ENCODE measurements around the gene VENTX.

The VENTX gene

DNA sequence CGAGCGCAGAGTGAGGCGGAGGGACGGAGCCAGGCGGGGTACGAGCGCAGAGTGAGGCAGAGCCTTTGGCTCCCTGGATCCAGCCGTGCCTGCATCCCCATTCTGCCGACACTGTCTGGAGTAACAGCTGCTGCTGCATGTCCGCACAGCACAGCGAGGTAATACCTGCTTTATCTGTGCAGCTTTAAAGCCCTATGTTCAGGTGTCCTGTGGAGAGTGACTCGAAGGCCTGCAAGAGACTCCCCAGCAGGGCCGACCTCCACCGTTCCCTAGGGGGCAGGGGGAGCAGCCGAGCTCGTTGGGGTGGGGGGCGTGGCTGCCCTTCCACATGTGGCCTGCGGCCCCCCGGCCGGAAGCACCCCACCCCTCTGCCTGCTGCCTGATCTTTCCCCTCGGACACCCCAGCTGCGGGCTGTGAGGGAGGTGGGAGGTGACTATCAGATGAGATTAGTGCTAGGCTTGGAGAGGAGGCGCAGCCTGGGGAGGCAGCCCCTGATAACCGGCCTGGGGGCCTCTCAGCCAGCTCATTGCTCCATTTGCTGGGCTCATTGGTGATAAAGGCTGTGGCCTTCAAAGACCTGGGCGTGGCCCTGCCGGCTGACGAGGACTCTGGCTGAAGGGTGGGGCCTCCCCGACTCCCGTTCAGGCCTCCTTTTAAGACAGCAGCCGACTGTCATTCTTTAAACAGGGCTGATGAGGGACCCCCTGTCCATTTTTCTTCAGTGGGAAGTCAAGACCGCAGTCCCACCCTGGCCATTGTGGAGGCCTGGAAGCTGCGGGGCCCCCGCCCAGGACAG lies 8.0 kb downstream of the VENTX start:
- Histone ChIP-seq H3K27me3 (ENCODE audit: control insufficient read depth, insufficient read depth, low read length) (no peaks in the 10 kb centered on the region), H3K9ac (ENCODE audit: low read depth, low read length) (no peak overlapping the region), H3K4me3 (ENCODE audit: low read depth, low read length) (no peak overlapping the region)

DNA sequence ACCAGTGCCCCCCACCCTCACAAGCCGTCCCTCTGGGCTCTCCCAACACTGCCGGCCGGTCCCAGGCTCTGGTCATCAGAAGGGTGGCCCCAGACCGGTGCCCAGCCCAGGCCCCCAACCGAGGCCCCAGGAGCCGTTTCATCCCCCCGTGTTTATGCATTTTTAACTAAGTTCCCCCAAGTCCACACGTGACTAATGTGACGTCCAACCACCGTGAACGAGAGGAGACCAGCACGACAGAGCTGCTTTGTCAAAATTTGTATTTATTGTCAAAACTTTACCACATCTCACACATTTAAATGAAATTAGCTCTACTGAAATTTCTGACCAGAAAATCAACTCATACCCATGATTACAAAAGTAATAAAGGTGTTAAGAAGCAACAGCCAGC lies 8.6 kb downstream of the VENTX start:
- Histone ChIP-seq H3K4me3 (ENCODE audit: low read depth, low read length) (no peak overlapping the region), H3K9me3 (ENCODE audit: control insufficient read depth, insufficient read depth, low read length) (no peaks in the 10 kb centered on the region), H3K4me1 (ENCODE audit: control insufficient read depth, insufficient read depth, low read length) (peaks cover 4% of the 10 kb centered on the region), H3K9ac (ENCODE audit: low read depth, low read length) (no peak overlapping the region), H3K36me3 (ENCODE audit: control insufficient read depth, insufficient read depth, low read length) (no peaks in the 10 kb centered on the region), H3K27me3 (ENCODE audit: control insufficient read depth, insufficient read depth, low read length) (no peaks in the 10 kb centered on the region)

More for the DNA sequence above, 8.0 kb downstream of the VENTX start:
- H3K36me3 ChIP-seq (ENCODE audit: control insufficient read depth, insufficient read depth, low read length), result no peaks in the 10 kb centered on the region
- H3K4me1 ChIP-seq (ENCODE audit: control insufficient read depth, insufficient read depth, low read length), result peaks cover 4% of the 10 kb centered on the region
- no peaks in the 10 kb centered on the region for H3K9me3 ChIP-seq (ENCODE audit: control insufficient read depth, insufficient read depth, low read length)

DNA sequence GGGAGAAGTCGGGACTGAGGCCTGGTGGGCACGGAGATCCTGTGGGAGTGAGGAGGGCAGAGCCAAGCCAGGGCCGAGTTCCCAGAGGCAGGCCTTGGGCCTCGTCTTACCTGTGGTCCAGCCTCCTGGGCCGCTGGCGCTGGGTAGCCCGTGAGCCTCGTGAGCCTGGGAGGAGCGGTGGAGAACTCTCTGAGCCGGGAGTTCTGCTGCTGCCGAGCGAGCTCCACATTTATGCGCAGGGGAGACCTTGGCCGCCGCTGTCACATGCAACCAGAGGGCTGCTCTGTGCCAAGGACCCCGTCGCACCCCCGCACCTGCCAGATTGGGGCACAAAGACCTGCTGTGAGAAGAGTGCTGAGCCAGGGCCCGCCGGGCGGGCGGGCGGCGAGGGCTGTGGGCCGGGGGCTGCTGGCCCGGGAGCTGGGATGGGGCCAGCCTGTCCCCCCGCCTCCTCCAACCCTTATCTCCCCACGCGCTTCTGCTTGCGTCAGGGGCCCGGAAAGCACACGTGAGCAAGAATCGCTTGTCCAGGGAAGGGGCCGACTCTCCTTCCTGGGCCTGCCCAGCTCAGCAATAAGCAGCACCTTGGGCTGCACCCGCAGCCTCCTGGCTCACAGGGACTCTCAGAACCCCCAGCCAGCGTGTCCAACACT lies 10.2 kb downstream of the VENTX start:
- no peaks in the 10 kb centered on the region for H3K36me3 ChIP-seq (ENCODE audit: control insufficient read depth, insufficient read depth, low read length)
- no peaks in the 10 kb centered on the region for H3K9me3 ChIP-seq (ENCODE audit: control insufficient read depth, insufficient read depth, low read length)
- no peak overlapping the region for H3K4me3 ChIP-seq (ENCODE audit: low read depth, low read length)
- peaks cover 4% of the 10 kb centered on the region for H3K4me1 ChIP-seq (ENCODE audit: control insufficient read depth, insufficient read depth, low read length)
- no peaks in the 10 kb centered on the region for H3K27me3 ChIP-seq (ENCODE audit: control insufficient read depth, insufficient read depth, low read length)
- H3K9ac ChIP-seq (ENCODE audit: low read depth, low read length), result no peak overlapping the region

DNA sequence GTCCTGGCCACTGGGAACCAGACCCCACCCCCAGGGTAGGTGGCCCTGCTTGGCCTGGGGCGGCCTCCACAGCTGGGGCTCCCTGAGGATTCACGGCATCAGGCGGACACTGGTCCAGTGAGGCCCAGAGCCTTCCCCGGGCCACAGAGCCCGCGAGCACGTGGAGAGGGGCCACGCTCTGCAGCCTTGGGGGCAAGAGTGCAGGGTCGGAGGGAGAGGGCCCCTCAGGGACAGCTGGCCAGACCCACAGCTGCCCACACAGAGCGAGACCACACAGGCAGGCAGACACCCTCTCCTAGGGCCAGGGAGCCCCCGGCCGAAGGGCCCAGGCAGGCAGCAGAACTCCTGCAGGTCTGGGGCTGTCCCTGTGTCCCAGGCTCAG lies 10.7 kb downstream of the VENTX start:
- H3K9me3 ChIP-seq (ENCODE audit: control insufficient read depth, insufficient read depth, low read length), result no peaks in the 10 kb centered on the region
- H3K36me3 ChIP-seq (ENCODE audit: control insufficient read depth, insufficient read depth, low read length), result no peaks in the 10 kb centered on the region
- H3K9ac ChIP-seq (ENCODE audit: low read depth, low read length), result no peak overlapping the region
- H3K27me3 ChIP-seq (ENCODE audit: control insufficient read depth, insufficient read depth, low read length), result no peaks in the 10 kb centered on the region
- H3K4me1 ChIP-seq (ENCODE audit: control insufficient read depth, insufficient read depth, low read length), result peaks cover 4% of the 10 kb centered on the region
- no peak overlapping the region for H3K4me3 ChIP-seq (ENCODE audit: low read depth, low read length)

DNA sequence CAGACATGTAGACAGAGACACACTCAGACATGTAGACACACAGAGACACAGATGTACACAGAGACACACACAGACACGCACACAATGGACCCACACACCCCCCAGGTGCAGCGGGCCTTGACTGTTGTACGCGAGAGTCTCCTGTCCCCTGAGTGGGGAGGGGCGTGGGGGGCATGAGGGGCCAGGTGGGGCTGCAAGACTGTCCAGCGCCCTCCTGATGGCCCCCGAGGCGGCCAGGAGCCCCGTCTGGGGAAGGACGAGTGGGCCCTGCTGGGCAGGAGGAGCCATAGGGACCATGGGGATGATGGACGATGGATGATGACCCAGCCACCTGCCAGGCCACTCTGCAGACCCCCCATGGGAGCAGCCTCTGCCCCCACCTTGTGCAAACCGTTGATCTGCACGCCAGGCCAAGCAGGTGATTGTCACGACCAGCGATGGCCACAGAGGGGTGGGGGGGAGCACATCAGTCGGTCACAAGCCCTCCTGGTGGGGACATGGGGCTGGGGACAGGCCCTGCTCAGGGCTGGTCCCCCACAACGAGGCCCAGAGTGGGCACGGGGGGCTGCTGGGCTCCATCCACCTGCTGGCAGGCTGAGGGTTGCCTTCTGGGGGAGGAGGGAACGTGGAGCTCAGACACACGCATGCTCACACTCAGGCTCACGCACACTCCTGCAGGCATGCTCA lies 11.6 kb downstream of the VENTX start:
- no peak overlapping the region for H3K9ac ChIP-seq (ENCODE audit: low read depth, low read length)
- no peaks in the 10 kb centered on the region for H3K9me3 ChIP-seq (ENCODE audit: control insufficient read depth, insufficient read depth, low read length)
- H3K4me1 ChIP-seq (ENCODE audit: control insufficient read depth, insufficient read depth, low read length), result peaks cover 4% of the 10 kb centered on the region
- no peaks in the 10 kb centered on the region for H3K27me3 ChIP-seq (ENCODE audit: control insufficient read depth, insufficient read depth, low read length)
- no peaks in the 10 kb centered on the region for H3K36me3 ChIP-seq (ENCODE audit: control insufficient read depth, insufficient read depth, low read length)
- no peak overlapping the region for H3K4me3 ChIP-seq (ENCODE audit: low read depth, low read length)

DNA sequence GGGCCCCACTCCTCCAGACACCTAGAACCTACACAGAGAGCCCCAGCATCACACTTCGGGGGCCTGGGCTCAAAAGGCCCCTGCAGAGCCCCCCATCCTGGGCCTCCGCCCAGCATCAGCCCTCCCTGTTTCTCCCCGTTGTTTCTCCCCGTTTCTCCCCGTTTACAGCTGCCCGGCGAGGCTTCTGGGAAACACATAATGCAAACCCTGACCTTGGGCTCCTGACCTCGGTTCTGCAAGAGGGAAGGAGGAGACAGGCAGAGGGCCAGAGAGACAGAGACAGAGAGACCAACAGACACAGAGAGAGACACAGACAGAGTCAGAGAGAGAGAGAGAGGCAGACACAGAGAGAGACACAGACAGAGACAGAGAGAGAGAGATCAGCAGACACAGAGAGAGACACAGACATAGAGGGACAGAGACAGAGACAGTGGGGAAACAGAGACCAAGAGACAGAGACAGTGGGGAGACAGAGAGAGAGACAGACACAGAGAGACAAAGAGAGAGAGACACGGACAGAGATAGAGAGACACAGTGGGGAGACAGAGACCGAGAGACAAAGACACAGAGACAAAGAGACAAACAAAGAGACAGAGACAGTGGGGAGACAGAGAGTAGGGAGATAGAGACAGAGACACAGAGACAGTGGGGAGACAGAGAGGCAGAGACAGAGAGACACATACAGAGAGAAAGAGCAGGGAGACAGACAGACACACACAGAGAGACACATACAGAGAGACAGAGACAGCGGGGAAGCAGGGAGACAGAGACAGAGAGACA lies 12.5 kb downstream of the VENTX start:
- H3K4me1 ChIP-seq (ENCODE audit: control insufficient read depth, insufficient read depth, low read length), result peaks cover 4% of the 10 kb centered on the region
- no peak overlapping the region for H3K4me3 ChIP-seq (ENCODE audit: low read depth, low read length)
- H3K9ac ChIP-seq (ENCODE audit: low read depth, low read length), result no peak overlapping the region
- H3K9me3 ChIP-seq (ENCODE audit: control insufficient read depth, insufficient read depth, low read length), result no peaks in the 10 kb centered on the region
- H3K36me3 ChIP-seq (ENCODE audit: control insufficient read depth, insufficient read depth, low read length), result no peaks in the 10 kb centered on the region
- no peaks in the 10 kb centered on the region for H3K27me3 ChIP-seq (ENCODE audit: control insufficient read depth, insufficient read depth, low read length)

DNA sequence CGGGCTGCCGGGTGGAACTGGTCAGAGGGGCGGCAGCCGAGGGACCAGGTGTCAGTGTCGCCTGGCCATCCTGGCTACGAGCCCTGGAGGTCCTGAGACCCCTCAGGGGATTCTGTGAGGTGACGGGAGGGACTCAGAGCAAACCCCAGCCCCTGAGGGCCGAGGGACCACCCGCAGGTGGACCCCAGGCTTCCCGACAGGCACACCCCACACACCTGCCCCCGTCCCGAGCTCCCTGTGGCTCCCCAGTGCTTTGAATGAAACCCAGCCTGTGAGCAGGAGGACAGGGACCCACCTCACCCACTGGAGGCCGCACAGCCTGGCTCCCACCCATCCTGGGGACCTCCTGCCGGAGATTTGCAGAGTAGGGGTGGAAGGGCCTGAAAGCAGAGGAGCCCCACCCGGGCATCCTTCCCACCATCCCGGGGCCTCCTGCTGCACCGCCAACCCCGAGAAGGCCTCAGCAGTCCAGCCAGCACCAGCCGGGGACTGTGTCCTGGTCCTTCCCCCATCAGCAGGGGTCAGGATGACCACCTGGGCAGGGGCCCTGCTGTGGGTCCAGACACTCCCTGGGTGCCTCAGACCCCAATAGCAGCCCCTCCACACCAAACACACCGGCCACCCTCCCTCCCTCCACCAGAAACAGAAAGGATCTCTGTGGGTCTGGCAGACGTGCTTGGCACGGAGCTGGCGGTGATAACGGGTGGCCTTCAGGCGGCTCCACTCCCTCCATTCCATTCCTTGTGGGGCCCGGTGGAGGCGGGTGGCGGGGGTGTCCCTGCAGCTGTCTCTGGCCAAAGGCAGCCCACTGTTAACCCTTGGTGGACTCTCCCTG lies 13.9 kb downstream of the VENTX start:
- Histone ChIP-seq H3K4me3 (ENCODE audit: low read depth, low read length) (no peak overlapping the region), H3K27me3 (ENCODE audit: control insufficient read depth, insufficient read depth, low read length) (no peaks in the 10 kb centered on the region), H3K9me3 (ENCODE audit: control insufficient read depth, insufficient read depth, low read length) (no peaks in the 10 kb centered on the region), H3K4me1 (ENCODE audit: control insufficient read depth, insufficient read depth, low read length) (peaks cover 4% of the 10 kb centered on the region), H3K9ac (ENCODE audit: low read depth, low read length) (no peak overlapping the region), H3K36me3 (ENCODE audit: control insufficient read depth, insufficient read depth, low read length) (no peaks in the 10 kb centered on the region)

DNA sequence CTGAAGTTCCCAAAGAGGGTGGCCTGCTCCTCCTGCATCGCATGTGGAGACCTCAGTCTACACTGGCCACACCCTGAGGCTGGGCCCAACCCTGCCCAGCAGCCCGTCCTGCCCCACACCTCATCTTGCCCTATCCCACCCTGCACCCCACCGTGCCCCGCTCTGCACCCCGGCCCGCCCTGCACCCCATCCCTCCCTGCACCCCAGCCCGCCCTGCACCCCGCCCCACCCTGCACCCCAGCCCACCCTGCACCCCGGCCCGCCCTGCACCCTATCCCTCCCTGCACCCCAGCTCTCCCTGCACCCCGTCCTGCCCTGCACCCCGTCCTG lies 14.5 kb downstream of the VENTX start:
- H3K27me3 ChIP-seq (ENCODE audit: control insufficient read depth, insufficient read depth, low read length), result no peaks in the 10 kb centered on the region
- H3K9me3 ChIP-seq (ENCODE audit: control insufficient read depth, insufficient read depth, low read length), result no peaks in the 10 kb centered on the region
- H3K36me3 ChIP-seq (ENCODE audit: control insufficient read depth, insufficient read depth, low read length), result no peaks in the 10 kb centered on the region
- H3K9ac ChIP-seq (ENCODE audit: low read depth, low read length), result no peak overlapping the region
- no peak overlapping the region for H3K4me3 ChIP-seq (ENCODE audit: low read depth, low read length)
- peaks cover 5% of the 10 kb centered on the region for H3K4me1 ChIP-seq (ENCODE audit: control insufficient read depth, insufficient read depth, low read length)

DNA sequence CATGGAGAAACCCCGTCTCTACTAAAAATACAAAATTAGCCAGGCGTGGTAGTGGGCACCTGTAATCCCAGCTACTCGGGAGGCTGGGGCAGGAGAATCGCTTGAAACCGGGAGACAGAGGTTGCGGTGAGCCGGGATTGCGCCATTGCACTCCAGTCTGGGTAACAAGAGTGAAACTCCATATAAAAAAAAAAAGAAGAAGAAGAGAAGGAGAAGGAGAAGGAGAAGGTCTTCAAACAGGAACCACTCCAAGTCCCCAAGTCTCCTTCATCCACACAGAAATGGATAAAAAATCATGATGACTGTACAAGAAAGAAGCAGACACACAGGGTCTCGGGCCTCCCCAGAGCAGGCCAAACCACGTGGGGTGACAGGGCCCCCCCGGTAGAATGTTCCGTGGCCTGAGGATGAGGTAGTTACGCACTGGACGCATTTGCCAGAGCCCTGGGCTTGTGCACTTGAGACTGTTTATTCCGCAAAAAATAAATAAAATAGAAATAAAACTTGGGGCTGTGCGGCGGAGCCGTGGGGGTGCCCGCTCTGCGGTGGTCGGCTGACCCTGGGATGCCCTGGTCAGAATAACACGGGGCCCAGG lies 15.8 kb downstream of the VENTX start:
- Histone ChIP-seq H3K4me3 (ENCODE audit: low read depth, low read length) (no peak overlapping the region), H3K9ac (ENCODE audit: low read depth, low read length) (no peak overlapping the region), H3K27me3 (ENCODE audit: control insufficient read depth, insufficient read depth, low read length) (no peaks in the 10 kb centered on the region), H3K9me3 (ENCODE audit: control insufficient read depth, insufficient read depth, low read length) (no peaks in the 10 kb centered on the region), H3K36me3 (ENCODE audit: control insufficient read depth, insufficient read depth, low read length) (no peaks in the 10 kb centered on the region), H3K4me1 (ENCODE audit: control insufficient read depth, insufficient read depth, low read length) (peaks cover 3% of the 10 kb centered on the region)

DNA sequence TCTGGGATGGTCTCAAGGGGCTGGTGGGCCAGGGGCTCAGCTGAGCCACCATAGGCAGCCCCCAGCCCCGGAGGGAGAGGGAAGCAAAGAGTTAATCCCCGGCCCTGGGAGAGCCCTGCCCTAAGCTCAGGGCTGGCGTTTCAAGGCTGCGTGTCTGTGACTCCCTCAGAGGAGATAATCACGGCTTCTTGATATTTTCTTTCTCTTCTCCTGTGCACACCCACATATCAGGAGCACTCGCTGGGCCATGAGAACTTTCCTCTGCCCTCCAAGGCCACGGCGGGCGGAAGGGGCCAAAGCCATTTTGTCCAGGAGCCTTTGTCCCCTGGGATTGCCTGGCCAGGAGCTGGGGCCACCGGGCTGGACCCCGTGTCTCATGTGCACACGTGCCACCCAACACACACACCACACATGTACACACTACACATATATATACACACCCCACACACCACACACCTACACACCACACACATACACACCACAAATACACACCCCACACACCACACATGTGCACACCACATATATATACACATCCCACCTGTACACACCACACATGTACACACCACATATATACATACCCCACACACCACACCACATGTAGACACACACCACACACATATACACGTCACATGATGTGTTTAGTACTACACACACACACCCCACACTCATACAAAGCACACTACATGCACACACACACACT lies 16.9 kb downstream of the VENTX start:
- no peaks in the 10 kb centered on the region for H3K27me3 ChIP-seq (ENCODE audit: control insufficient read depth, insufficient read depth, low read length)
- H3K9ac ChIP-seq (ENCODE audit: low read depth, low read length), result no peak overlapping the region
- H3K4me1 ChIP-seq (ENCODE audit: control insufficient read depth, insufficient read depth, low read length), result peaks cover 3% of the 10 kb centered on the region
- H3K4me3 ChIP-seq (ENCODE audit: low read depth, low read length), result no peak overlapping the region
- H3K36me3 ChIP-seq (ENCODE audit: control insufficient read depth, insufficient read depth, low read length), result no peaks in the 10 kb centered on the region
- no peaks in the 10 kb centered on the region for H3K9me3 ChIP-seq (ENCODE audit: control insufficient read depth, insufficient read depth, low read length)
